8988T (cell line): ENCODE results near the gene TBCD.
"Not testable (repeated sequence)": the region's sequence is repeated elsewhere in the genome, so short reads cannot be mapped to it uniquely, and the experiment has no call there.

Experiments used
- DNase-seq: peaks from one replicate; pipeline ENCODE4 v3.0.0; 2011

Gene TBCD

DNA sequence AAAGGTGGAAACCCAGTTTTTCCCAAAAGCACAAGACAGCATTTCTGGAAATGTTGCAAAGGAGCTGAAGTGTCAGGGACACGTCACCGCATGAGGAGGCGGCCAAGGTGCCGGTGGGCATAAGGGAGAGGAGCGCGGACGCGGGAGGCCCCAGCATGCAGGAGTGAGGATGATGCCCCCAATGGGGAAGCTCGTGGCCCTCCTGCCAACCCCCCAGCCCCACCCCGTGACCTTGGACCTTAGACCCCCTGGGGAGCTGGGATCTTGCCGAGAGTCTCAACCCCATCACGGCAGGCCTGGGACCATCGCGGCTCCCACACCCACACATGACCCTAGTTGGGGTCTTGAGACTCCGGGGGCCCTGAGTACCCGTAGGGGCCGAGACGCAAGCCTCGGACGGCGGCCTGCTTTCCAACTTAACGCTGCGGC lies 208.1 kb downstream of the TBCD start:
- no peak for DNase-seq

DNA sequence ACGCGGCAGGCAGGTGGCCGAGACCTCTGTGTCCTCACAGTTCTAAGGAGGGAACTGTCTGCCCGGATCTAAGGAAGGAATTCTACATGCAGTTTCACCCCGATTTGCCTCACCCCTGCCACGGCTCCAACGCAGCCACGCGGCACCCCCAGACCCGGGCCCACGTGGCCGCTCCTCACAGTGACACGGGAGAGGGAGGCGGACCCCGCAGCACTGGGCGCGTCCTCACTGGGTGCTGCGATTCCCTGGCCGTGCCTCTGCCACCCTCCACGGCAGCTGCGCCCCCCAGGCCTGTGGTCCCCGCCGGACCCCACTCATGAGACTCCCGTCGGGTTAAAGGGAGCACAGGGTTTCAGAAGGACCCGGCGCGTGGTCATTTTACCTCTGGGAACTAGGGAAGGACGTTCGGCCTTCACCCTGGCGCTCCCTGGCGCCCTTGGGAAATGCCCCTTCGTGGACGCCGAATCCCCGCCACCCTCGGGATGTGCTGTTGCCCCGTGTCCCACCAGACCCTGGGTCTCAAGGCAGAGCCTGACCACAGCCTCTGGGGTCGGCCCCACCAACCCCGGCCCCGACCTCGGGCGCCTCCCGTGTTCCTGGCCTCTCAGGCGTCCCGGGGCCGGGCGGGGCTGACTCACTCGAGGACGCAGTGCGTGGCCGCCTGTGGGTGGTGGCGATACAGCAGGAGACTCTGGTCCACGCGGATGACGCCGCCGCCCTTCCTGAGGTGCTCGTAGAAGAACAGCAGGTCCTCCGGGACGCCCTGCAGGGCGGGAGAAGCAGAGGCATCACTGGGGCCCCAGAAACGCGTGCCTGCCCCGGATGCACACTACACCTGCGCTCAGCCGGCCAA lies 208.8 kb downstream of the TBCD start:
- no peak for DNase-seq

DNA sequence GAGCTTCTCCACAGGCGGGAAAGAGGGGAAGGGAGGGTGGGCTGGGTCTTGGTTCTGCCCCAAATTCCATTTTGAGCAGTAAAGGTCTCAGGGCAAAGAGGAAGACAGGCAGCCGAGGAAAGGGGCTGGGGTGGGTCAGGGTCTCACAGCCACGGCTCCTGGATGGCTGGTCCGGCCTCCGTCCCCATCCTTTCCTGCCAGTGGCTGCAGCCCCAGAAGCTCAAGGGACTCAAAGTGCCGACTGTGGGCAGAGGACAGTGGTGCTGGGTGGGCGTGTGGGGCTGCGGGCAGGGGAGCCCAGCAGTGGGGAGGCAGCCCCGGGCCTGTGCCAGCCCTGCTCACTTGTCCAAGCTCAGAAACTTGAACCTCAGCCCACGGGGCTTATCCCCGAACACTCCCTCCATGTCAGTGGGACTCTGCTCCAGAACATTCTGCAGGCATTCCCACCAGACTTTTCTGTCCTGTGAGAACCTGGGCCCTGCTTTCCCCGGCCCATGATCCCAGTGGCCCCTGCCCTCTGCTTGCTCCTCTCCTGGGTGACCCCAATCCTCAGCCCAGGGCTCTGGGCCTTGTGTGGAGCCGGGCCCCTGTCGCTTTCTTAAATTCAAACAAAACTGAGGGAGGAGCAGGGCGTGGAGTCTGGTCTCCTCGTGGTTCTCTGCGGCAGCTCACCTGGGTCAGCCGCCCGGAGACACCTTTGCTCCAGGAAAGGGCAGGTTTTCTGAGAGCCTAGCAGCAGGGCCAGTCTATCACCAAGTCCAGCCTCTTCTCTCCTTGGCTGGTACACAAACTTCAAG lies 209.7 kb downstream of the TBCD start:
- DNase-seq = no peak

GRCh38 chr17:82962163-82962720 lies 210.4 kb downstream of the TBCD start:
- no peak for DNase-seq

DNA sequence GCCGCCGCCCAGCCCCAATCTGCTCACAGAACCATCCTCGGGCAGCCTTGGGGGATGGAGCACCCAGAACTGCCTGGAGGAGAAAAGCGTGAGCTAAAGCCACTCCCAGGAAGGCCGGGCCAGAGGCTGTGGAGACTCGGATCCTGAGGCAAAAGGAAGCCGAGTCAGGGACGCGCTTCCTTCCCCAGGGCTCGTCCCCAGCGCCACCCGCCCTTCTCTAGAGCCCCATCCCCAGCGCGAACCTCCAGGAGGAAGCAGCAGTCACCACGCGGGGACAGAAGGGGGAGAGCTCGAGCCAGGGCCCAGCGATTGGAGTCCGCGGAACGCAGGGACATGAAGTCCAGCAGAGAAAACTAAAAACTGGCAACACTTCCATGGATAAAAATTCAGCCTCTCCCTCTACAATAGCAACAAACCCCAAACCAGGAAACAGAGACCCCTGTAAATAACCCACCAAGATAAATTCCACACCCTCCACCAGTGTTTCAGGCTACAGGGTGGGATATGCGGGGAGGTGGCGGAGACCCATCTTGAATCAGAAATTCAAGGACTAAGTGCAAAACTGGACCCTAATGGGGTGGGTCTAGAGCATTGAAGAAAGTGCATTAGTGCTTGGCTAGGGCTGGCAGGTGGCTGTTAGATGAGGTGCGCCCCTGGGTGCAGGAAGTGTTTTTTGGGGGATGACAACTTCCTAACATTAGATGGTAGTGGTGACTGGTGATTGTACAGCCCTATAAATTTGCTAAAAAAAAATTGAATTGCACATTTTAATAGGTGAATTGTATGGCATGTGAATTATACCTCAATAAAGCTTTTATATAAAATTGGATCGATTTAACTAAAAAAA lies 211.5 kb downstream of the TBCD start:
- peak; percentile 36 for DNase-seq

DNA sequence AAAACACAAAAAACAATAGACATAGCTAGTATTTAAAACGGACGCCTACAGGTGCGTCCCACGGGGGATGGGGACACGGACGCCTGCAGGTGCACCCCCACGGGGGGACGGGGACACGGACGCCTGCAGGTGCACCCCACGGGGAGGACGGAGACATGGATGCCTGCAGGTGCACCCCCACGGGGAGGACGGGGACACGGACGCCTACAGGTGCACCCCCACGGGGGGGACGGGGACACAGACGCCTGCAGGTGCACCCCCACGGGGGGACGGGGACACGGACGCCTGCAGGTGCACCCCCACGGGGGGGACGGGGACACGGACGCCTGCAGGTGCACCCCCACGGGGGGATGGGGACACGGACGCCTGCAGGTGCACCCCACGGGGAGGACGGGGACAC lies 212.6 kb downstream of the TBCD start:
- not testable (repeated sequence) for DNase-seq

DNA sequence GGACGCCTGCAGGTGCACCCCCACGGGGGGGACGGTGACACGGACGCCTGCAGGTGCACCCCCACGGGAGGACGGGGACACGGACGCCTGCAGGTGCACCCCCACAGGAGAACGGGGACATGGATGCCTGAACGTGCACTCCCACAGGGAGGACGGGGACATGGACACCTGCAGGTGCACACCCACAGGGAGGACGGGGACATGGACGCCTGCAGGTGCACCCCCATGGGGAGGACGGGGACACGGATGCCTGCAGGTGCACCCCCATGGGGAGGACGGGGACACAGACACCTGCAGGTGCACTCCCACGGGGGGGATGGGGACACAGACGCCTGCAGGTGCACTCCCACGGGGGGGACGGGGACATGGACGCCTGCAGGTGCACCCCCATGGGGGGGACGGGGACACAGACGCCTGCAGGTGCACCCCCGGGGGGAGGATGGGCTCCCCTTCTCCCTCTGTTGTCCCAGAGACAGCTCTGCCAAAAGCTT lies 213.0 kb downstream of the TBCD start:
- DNase-seq = no peak

- DNase-seq = no peak
These were observed 213.5 kb downstream of the TBCD start for GRCh38 chr17:82965371-82965770.

- no peak for DNase-seq
These were observed 214.6 kb downstream of the TBCD start for GRCh38 chr17:82966415-82966814.

DNA sequence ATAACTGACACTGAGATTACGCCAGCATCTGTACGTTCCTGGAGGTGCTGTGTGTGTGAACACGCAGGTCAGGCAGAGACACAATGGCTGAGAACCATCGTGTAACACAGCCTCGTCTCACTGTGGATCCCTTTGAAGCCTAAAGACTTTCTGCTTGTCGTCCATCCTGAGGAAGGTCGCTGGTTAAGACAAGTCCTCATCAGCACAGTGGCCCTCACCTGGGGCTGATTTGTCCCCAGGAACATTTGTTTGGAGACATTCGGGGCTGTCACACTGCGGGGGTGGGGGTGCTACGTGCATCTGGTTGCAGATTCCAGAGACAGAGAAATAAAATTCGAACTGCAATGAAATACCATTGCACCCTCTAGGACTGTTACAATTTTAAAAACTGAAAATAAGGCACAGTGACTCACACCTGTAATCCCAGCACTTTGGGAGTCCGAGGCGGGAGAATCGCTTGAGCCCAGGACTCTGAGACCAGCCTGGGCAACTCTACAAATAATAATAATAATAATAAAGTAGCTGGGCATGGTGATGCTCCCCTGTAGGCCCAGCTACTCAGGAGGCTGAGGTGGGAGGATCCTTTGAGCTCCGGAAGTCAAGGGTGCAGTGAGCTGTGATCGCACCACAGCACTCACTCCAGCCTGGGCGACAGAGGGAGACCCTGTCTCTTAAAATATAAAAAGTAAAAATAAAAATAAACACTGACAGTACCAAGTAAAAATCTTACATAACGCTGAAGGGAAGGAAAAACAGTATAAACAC lies 215.6 kb downstream of the TBCD start:
- no peak for DNase-seq

DNA sequence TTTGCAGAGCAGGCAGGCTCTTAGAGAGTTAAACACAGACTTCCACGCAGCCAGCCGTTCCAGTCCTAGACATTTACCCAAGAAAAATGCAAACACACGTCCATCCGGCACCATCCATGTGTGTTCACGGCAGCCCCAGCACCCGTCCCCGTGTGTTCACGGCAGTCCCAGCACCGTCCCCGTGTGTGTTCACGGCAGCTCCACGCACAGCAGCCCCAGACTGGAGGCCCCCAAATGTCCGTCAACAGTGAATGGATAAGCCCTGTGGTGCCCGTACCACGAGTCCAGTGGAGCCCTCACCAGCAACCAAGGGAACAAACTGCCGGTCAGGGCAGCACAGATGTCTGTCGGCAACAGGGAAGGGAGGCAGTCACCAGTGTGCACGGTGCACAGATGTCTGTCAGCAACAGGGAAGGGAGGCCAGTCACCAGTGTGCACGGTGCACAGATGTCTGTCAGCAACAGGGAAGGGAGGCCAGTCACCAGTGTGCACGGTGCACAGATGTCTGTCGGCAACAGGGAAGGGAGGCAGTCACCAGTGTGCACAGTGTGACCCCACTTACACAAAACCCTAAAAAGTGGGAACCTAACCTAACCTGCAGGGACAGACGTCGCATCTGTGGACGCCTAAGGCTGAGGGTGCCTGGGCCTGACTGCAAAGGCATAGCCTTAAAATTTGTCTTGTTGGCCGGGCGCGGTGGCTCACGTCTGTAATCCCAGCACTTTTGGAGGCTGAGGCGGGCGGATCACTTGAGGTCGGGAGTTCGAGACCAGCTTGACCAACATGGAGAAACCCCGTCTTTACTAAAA lies 216.4 kb downstream of the TBCD start:
- DNase-seq = not testable (repeated sequence)

DNA sequence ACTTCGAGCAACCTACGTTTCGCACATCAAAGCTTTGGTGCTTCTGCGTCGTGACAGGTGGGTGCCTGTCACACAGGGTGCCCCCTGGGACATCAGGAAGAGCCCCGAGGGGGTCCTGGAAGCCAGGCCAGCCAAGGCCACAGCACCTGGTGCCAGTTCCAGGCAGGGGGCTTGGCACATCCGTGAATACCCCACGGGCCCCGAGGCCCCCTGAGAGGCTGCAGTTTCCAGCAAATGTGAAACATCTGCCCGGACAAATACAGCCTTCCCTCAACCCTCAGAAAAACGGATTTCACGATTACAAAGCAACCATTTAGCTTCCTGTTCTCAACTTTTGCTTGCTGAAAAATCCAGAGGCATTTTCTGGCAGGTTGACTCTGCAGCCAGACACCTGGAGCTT lies 218.2 kb downstream of the TBCD start:
- no peak for DNase-seq

DNA sequence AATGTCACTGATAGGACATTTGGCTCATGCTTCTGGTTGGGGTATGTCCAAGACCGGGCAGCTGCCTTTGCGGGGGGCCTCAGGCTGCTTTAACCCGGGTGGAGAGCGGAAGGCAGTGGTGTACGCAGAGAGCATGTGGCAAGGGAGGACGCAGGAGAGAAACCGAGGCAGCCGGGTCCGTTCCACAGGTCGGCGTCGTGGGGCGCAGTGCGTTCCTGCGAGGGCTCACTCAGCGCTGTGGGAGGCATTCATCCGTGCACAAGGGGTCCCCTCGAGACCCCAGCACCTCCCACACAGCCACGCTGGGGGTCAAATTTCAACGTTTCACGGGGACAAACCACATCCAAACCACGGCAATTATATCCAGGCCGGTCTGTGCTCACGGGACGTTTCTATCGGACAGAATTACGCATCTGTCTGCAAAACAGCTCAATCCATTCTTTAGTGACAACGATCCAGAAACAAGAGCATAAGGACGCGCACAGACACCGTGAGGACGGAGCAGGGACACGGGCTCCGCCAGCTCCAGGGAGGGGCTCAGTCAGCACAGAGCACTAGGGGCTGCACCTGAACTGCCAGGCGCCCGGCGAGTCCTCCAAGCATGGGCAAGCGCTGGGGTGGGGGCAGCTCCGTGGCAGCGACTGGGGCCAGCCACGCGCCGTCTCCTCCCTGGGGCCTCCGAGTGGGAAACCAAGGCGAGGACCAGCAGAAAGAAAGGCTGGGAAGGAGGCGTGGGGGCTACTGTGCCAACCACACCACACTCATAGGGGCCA lies 219.1 kb downstream of the TBCD start:
- no peak for DNase-seq

- DNase-seq = no peak
These were observed 221.0 kb downstream of the TBCD start for GRCh38 chr17:82972836-82973372.

DNA sequence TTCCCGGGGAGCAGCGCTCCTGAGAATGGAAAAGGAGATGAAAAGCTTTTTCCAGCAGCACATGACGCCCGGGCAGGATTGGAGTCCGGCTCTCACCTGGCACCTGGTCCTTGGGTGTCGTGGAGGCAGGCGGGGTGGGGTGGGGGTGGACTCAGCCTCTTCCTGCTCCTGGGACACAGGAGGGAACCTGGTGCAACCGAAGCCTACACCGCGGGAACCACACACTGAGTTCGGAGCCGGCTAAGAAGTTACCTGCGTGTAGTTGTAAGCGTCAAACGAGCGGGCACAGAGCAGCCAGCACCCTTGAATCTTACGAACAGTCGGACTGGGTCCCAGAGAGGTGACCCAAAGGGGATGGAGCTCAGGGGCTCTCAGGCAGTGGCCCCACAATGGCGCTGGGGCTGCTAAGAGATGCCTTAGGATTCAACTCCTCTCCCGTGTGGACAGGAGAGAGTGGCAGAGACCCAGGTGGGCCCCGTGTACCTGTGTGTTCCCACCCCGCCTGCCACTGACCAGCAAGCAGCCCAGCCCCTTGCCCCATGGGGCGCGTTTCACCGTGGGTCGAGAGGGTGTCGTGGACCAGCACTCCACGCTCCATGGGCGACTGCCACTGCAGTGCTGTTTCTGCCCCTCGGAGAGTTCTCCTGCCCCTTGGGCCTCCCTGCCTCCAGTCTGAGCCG lies 221.7 kb downstream of the TBCD start:
- DNase-seq = no peak

GRCh38 chr17:82974136-82974952 lies 222.5 kb downstream of the TBCD start:
- DNase-seq = no peak

GRCh38 chr17:82976982-82977488 lies 225.2 kb downstream of the TBCD start:
- DNase-seq = no peak

DNA sequence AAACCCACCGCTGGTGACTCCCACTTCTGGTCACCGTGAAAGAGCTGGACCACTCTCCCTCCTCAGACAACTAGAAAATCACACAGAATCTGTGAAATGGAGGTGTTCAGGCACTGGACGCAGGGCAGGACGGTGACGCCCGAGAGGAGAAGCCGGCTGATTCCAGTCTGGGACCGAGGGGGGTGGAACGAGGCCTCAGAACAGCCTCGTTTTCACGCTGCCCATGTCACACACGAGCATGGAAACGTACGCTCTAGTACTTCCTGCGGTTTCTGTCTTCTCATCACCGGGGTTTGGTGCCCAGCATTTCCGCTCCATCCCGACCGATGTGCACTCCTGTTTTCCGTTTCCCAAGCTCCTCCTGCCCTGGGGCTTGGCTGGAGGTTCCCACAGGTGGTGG lies 225.7 kb downstream of the TBCD start:
- DNase-seq = no peak
